OCI-LY3 (cell line): ENCODE measurements around the gene TBC1D8.

Source experiments
- H2AFZ ChIP-seq: fragments of 200-600, 300-600 bp; shearing (Covaris generic); 2 replicates; pipeline ENCODE4 v1.6.0; 2014; ENCODE audit warnings: antibody characterized with exemption, low read depth, low read length
- H3K27ac ChIP-seq: fragments of 200-600, 300-600 bp; sonication (generic); 2 replicates; pipeline ENCODE4 v1.5.1; 2014; ENCODE audit warnings: mild to moderate bottlenecking, low read length, moderate library complexity, mixed read lengths
- H3K27me3 ChIP-seq: fragments of 200-600, 300-600 bp; sonication (generic); 2 replicates; pipeline ENCODE4 v1.6.1; 2014; ENCODE audit warnings: low read depth, low read length, mixed read lengths
- H3K36me3 ChIP-seq: fragments of 200-600, 300-600 bp; sonication (generic); replicated peaks from 2 replicates; pipeline ENCODE3; 2014; ENCODE audit warnings: low read depth, low read length, mixed read lengths
- H3K4me1 ChIP-seq: fragments of 300-600, 200-600 bp; sonication (generic); 2 replicates; pipeline ENCODE4 v1.6.1; 2014; ENCODE audit warnings: low read length, mixed read lengths
- H3K4me2 ChIP-seq: fragments of 200-600, 300-600 bp; sonication (generic); 2 replicates; pipeline ENCODE4 v1.6.1; 2014; ENCODE audit warnings: low read length, mixed read lengths
- H3K4me3 ChIP-seq: fragments of 300-600, 200-600 bp; sonication (generic); 2 replicates; pipeline ENCODE4 v1.5.1; 2014; ENCODE audit warnings: antibody characterized with exemption, mild to moderate bottlenecking, low read length, moderate library complexity
- H3K79me2 ChIP-seq: fragments of 300-600, 200-600 bp; shearing (Covaris generic); 2 replicates; pipeline ENCODE4 v1.6.1; 2014; ENCODE audit warnings: mild to moderate bottlenecking, low read length, mixed read lengths
- H3K9ac ChIP-seq: fragments of 300-600, 200-600 bp; shearing (Covaris generic); 2 replicates; pipeline ENCODE4 v1.6.0; 2014; ENCODE audit warnings: mild to moderate bottlenecking, low read length, moderate library complexity
- H3K9me3 ChIP-seq: fragments of 200-600, 300-600 bp; shearing (Covaris generic); 2 replicates; pipeline ENCODE4 v1.6.1; 2014; ENCODE audit warnings: low read length, mixed read lengths; ENCODE audit not compliant: insufficient read depth
- H4K20me1 ChIP-seq: fragments of 200-600, 300-600 bp; sonication (generic); 2 replicates; pipeline ENCODE4 v1.6.1; 2016; ENCODE audit warnings: low read length, mixed read lengths; ENCODE audit not compliant: insufficient read depth
- CTCF ChIP-seq: fragments of 200-600, 300-600 bp; sonication (generic); IDR thresholded peaks from 2 replicates; pipeline ENCODE4 v1.5.1; 2014; ENCODE audit warnings: antibody characterized with exemption, low read length, low read depth
- EZH2phosphoT487 ChIP-seq: fragments of 200-600 bp; shearing (Covaris generic); IDR thresholded peaks from 2 replicates; pipeline ENCODE4 v1.6.1; 2018; ENCODE audit warnings: antibody characterized with exemption, mixed run types, low read depth

The TBC1D8 gene

GRCh38 chr2:101105654-101106053, 45.5 kb downstream of the TBC1D8 start:
- no peak overlapping the region for H3K9ac ChIP-seq
- no peaks in the 10 kb centered on the region for H3K9me3 ChIP-seq
- no peak overlapping the region for H2AFZ ChIP-seq
- H3K27me3 ChIP-seq, result no peaks in the 10 kb centered on the region
- H3K4me1 ChIP-seq, result no peaks in the 10 kb centered on the region
- H3K79me2 ChIP-seq, result no peaks in the 10 kb centered on the region
- H4K20me1 ChIP-seq, result no peaks in the 10 kb centered on the region
- H3K4me2 ChIP-seq, result no peak overlapping the region
- no peak overlapping the region for H3K27ac ChIP-seq
- H3K4me3 ChIP-seq, result no peak overlapping the region
- no peak for TF ChIP-seq CTCF
- TF ChIP-seq EZH2phosphoT487, result no peak
- no peaks in the 10 kb centered on the region for H3K36me3 ChIP-seq

GRCh38 chr2:101097638-101098037, 53.5 kb downstream of the TBC1D8 start:
- Histone ChIP-seq H3K4me1 (peaks cover 3% of the 10 kb centered on the region; the same call in 1 of the 2 replicates), H2AFZ (no peak overlapping the region), H4K20me1 (no peaks in the 10 kb centered on the region), H3K4me3 (no peak overlapping the region), H3K79me2 (no peaks in the 10 kb centered on the region), H3K9ac (no peak overlapping the region), H3K36me3 (no peaks in the 10 kb centered on the region), H3K27ac (no peak overlapping the region), H3K27me3 (peaks cover 6% of the 10 kb centered on the region; the same call in 1 of the 2 replicates), H3K4me2 (no peak overlapping the region), H3K9me3 (no peaks in the 10 kb centered on the region)
- no peak for TF ChIP-seq EZH2phosphoT487
- TF ChIP-seq CTCF, result no peak

- no peak overlapping the region for H3K4me2 ChIP-seq
- peaks cover 3% of the 10 kb centered on the region for H3K4me1 ChIP-seq
- H3K27ac ChIP-seq, result no peak overlapping the region
- H3K4me3 ChIP-seq, result no peak overlapping the region
- no peak for TF ChIP-seq CTCF
- TF ChIP-seq EZH2phosphoT487, result no peak
- no peak overlapping the region for H3K9ac ChIP-seq
- H2AFZ ChIP-seq, result no peak overlapping the region
- H3K79me2 ChIP-seq, result no peaks in the 10 kb centered on the region
- peaks cover 9% of the 10 kb centered on the region; the same call in 1 of the 2 replicates for H3K27me3 ChIP-seq
- H4K20me1 ChIP-seq, result no peaks in the 10 kb centered on the region
- no peaks in the 10 kb centered on the region for H3K36me3 ChIP-seq
- no peaks in the 10 kb centered on the region for H3K9me3 ChIP-seq
Observed at GRCh38 chr2:101096619-101097142, 54.5 kb downstream of the TBC1D8 start.

GRCh38 chr2:101094351-101094750, 56.8 kb downstream of the TBC1D8 start:
- no peaks in the 10 kb centered on the region for H3K79me2 ChIP-seq
- no peak overlapping the region for H2AFZ ChIP-seq
- no peaks in the 10 kb centered on the region for H4K20me1 ChIP-seq
- H3K9me3 ChIP-seq, result no peaks in the 10 kb centered on the region
- no peak overlapping the region for H3K27ac ChIP-seq
- no peak overlapping the region for H3K9ac ChIP-seq
- H3K4me3 ChIP-seq, result no peak overlapping the region
- H3K4me1 ChIP-seq, result peaks cover 18% of the 10 kb centered on the region
- H3K4me2 ChIP-seq, result no peak overlapping the region
- peaks cover 9% of the 10 kb centered on the region; the same call in 1 of the 2 replicates for H3K27me3 ChIP-seq
- TF ChIP-seq EZH2phosphoT487 (no peak), CTCF (no peak)
- no peaks in the 10 kb centered on the region for H3K36me3 ChIP-seq
